Ramos (cell line): ENCODE data around the gene PPP2R3C.
"Not testable (repeated sequence)": the region's sequence is repeated elsewhere in the genome, so short reads cannot be mapped to it uniquely, and the experiment has no call there.

Source experiments
- in situ Hi-C: fragments of 300-500 bp; cut with MboI; formaldehyde crosslinking; loops from one replicate; pipeline ENCODE4 v1.14.3; 2022; ENCODE audit warnings: low sequenced_read_pairs; ENCODE audit not compliant: unreplicated experiment

The PPP2R3C gene

GRCh38 chr14:35068238-35069012 is 53.4 kb downstream of the PPP2R3C start:
- in situ Hi-C loops, result no loop called here

- in situ Hi-C loops, result not testable (repeated sequence)
Measured at GRCh38 chr14:35065731-35066130, 56.1 kb downstream of the PPP2R3C start.

- in situ Hi-C loops, result not testable (repeated sequence)
Measured at GRCh38 chr14:35061113-35061791, 60.5 kb downstream of the PPP2R3C start.

- in situ Hi-C loops, result no loop called here
Measured at GRCh38 chr14:35052637-35053036, 69.2 kb downstream of the PPP2R3C start.

GRCh38 chr14:35051796-35052195 is 70.0 kb downstream of the PPP2R3C start:
- in situ Hi-C loops, result no loop called here

- in situ Hi-C loops, result no loop called here
Measured at GRCh38 chr14:35050652-35051051, 71.1 kb downstream of the PPP2R3C start.

- in situ Hi-C loops, result loop anchor here (25.0 kb wide), 1 partner anchor 364 kb away; the partner anchor contains the start of gene NFKBIA
Measured at GRCh38 chr14:35047976-35048513, 73.7 kb downstream of the PPP2R3C start.

- in situ Hi-C loops, result loop anchor here (25.0 kb wide), 1 partner anchor 365 kb away; the partner anchor contains the start of gene NFKBIA
Measured at GRCh38 chr14:35046751-35047536, 74.8 kb downstream of the PPP2R3C start.

- in situ Hi-C loops, result loop anchor here (25.0 kb wide), 1 partner anchor 366 kb away; the partner anchor contains the start of gene NFKBIA
Measured at GRCh38 chr14:35046048-35046750, 75.6 kb downstream of the PPP2R3C start, which contains the start of gene FAM177A1. Gene FAM177A1 (plus strand): TSS chr14:35046272. CDS start chr14:35046464, 192 bp downstream.

GRCh38 chr14:35045798-35046047 is 76.1 kb downstream of the PPP2R3C start:
- in situ Hi-C loops, result loop anchor here (25.0 kb wide), 1 partner anchor 367 kb away; the partner anchor contains the start of gene NFKBIA

- in situ Hi-C loops, result loop anchor here (25.0 kb wide), 1 partner anchor 367 kb away; the partner anchor contains the start of gene NFKBIA
Measured at GRCh38 chr14:35044939-35045797, 76.6 kb downstream of the PPP2R3C start.

GRCh38 chr14:35043046-35043445 is 78.7 kb downstream of the PPP2R3C start:
- in situ Hi-C loops, result loop anchor here (25.0 kb wide), 1 partner anchor 369 kb away; the partner anchor contains the start of gene NFKBIA

GRCh38 chr14:35042632-35043031 is 79.2 kb downstream of the PPP2R3C start:
- in situ Hi-C loops, result loop anchor here (25.0 kb wide), 1 partner anchor 370 kb away; the partner anchor contains the start of gene NFKBIA

GRCh38 chr14:35038312-35038711 is 83.5 kb downstream of the PPP2R3C start:
- in situ Hi-C loops, result loop anchor here (25.0 kb wide), 1 partner anchor 374 kb away; the partner anchor contains the start of gene NFKBIA
